Mesothelial cell of epicardium (in vitro differentiated cells): Measurements from ENCODE around the gene TMEM11. TPM values are rescaled to one million over a fixed set of nuclear protein-coding genes. Genes with fewer than 3 reads are reported as not detected.
A peak's percentile ranks its signal among the peaks of the same experiment; 100 is the strongest.

Source experiments
- DNase-seq, 2 experiments: peaks; one replicate each; pipeline ENCODE4 v3.0.0; 2021; ENCODE audit warnings: low spot score in 2 of 2; ENCODE audit not compliant: unreplicated experiment in 2 of 2
- H3K27ac Mint-ChIP-seq: 2 replicates; pipeline ENCODE4 v1.8.0; 2021; ENCODE audit warnings: mixed read lengths
- H3K27me3 Mint-ChIP-seq: 2 replicates; pipeline ENCODE4 v1.8.0; 2021; ENCODE audit warnings: low read depth, mixed read lengths
- H3K36me3 Mint-ChIP-seq: 2 replicates; pipeline ENCODE4 v1.8.0; 2021; ENCODE audit warnings: mixed read lengths
- H3K4me1 Mint-ChIP-seq: 2 replicates; pipeline ENCODE4 v1.8.0; 2021; ENCODE audit warnings: mixed read lengths
- H3K4me3 Mint-ChIP-seq: 2 replicates; pipeline ENCODE4 v1.8.0; 2021; ENCODE audit warnings: mild to moderate bottlenecking, moderate library complexity, mixed read lengths
- H3K9me3 Mint-ChIP-seq: 2 replicates; pipeline ENCODE4 v1.8.0; 2021; ENCODE audit warnings: mixed read lengths
- CTCF ChIP-seq: fragments of 200-600 bp; sonication (generic); IDR thresholded peaks from one replicate; pipeline ENCODE4 v1.5.0; 2021; ENCODE audit warnings: antibody characterized with exemption; ENCODE audit not compliant: unreplicated experiment
- total RNA-seq: library from RNA; stranded (reverse); gene quantifications from 3 replicates; pipeline ENCODE4 v1.2.1, GENCODE V29; 2021

The TMEM11 gene
- total RNA-seq, 1 donor from 2014 or later = 20.6 TPM

- DNase-seq = no peak
- Mint-ChIP-seq H3K27me3 (no peaks in the 10 kb centered on the region), H3K4me3 (no peak overlapping the region), H3K9me3 (no peaks in the 10 kb centered on the region), H3K27ac (no peak overlapping the region), H3K4me1 (peaks cover 4% of the 10 kb centered on the region), H3K36me3 (peaks cover 22% of the 10 kb centered on the region)
- no peak for TF ChIP-seq CTCF
These were observed 39.2 kb downstream of the TMEM11 start for GRCh38 chr17:21174713-21175112.

- H3K36me3 Mint-ChIP-seq = peaks cover 22% of the 10 kb centered on the region
These were observed 39.8 kb downstream of the TMEM11 start for GRCh38 chr17:21174186-21174585.

GRCh38 chr17:21173543-21173942, 40.4 kb downstream of the TMEM11 start:
- H3K9me3 Mint-ChIP-seq = no peaks in the 10 kb centered on the region
- H3K27me3 Mint-ChIP-seq = no peaks in the 10 kb centered on the region
- H3K27ac Mint-ChIP-seq = no peak overlapping the region
- no peak for DNase-seq
- peaks cover 4% of the 10 kb centered on the region for H3K4me1 Mint-ChIP-seq
- TF ChIP-seq CTCF = no peak
- H3K4me3 Mint-ChIP-seq = no peak overlapping the region
- peaks cover 21% of the 10 kb centered on the region for H3K36me3 Mint-ChIP-seq

More at GRCh38 chr17:21174186-21174585, 39.8 kb downstream of the TMEM11 start:
- Mint-ChIP-seq H3K4me3 (no peak overlapping the region), H3K27ac (peak overlapping the region; percentile 60), H3K9me3 (no peaks in the 10 kb centered on the region), H3K27me3 (no peaks in the 10 kb centered on the region), H3K4me1 (peaks cover 4% of the 10 kb centered on the region)
- no peak for TF ChIP-seq CTCF
- no peak for DNase-seq

DNA sequence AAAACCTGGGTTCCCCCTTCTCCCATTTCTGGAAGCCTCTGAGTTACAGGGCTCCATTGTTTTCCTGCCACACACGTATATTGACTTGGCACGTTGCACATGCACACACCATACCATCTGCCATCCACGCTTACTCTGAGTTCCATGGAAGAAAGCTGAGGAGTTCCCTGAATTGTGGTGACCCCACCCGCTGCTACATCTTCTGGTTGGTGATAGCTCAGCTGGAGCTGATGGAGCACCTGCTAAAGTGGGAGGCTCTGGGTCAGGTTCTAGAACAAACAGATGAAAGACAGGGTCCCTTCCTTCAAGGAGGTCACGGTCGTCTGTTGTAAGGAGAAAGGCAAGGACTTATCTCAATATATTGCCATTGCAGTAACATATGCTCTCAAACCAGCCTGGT, 41.1 kb downstream of the TMEM11 start:
- peaks cover 18% of the 10 kb centered on the region for H3K36me3 Mint-ChIP-seq
- no peaks in the 10 kb centered on the region for H3K27me3 Mint-ChIP-seq
- no peak for TF ChIP-seq CTCF
- no peaks in the 10 kb centered on the region for H3K9me3 Mint-ChIP-seq
- no peak overlapping the region for H3K27ac Mint-ChIP-seq
- no peak overlapping the region for H3K4me3 Mint-ChIP-seq
- peaks cover 4% of the 10 kb centered on the region for H3K4me1 Mint-ChIP-seq
- peak in 1 of 2 experiments; percentile 11 for DNase-seq

DNA sequence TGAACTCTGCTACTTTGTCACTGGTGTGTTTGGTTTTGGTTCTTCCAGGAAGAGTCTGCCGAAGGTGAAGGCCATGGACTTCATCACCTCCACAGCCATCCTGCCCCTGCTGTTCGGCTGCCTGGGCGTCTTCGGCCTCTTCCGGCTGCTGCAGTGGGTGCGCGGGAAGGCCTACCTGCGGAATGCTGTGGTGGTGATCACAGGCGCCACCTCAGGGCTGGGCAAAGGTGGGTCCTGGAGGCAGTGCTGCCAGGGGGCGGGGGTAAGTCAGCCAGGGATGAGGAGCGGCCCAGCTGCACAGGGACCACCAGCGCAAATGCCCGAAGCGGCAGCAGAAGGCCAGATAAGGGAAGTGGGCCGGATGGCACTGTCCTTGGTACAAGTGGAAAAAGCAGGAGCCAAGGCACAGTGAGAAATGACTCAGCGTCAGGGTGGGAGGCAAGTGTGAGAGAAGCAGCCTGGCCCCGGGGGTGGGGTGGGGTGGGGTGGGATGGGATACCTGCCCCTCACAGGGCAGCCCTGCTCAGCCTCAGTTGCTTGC, 41.9 kb downstream of the TMEM11 start:
- DNase-seq = peak in 1 of 2 experiments; percentile 27
- TF ChIP-seq CTCF = no peak
- Mint-ChIP-seq H3K27ac (no peak overlapping the region), H3K9me3 (no peaks in the 10 kb centered on the region), H3K36me3 (peaks cover 18% of the 10 kb centered on the region), H3K27me3 (no peaks in the 10 kb centered on the region), H3K4me1 (peaks cover 4% of the 10 kb centered on the region), H3K4me3 (no peak overlapping the region)

DNA sequence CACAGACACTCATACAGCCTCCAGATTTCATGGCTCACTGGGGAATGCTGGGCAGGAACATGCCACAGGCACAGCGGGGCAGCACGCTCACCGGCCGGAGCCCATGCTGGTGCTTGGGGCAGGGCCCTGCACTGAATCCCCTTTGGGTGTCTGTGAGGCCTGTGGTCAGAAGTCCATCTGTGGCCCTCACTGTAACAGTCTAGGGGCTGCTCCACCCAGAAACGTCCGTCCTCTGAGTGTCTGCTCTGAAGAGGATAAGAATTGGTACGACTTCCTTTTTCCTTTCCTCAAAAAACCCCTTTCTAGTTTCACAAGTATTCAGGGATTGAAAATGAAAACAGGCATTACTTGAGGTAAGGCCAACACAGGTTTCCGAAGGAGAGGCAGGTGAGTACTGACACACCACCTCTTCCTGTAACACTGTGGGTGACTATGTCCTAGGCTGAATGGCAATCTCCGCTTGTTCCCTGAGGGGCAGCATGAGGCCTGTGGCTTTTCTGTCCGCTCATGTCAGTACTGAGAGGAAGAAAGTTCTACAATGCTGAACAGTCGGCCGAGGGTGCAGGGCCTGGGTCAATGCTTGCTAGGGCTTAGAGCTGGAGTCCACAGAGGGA, 42.5 kb downstream of the TMEM11 start:
- H3K9me3 Mint-ChIP-seq = no peaks in the 10 kb centered on the region
- no peak for TF ChIP-seq CTCF
- H3K27ac Mint-ChIP-seq = no peak overlapping the region
- peaks cover 18% of the 10 kb centered on the region for H3K36me3 Mint-ChIP-seq
- H3K4me1 Mint-ChIP-seq = peaks cover 4% of the 10 kb centered on the region
- no peaks in the 10 kb centered on the region for H3K27me3 Mint-ChIP-seq
- DNase-seq = peak in 1 of 2 experiments; percentile 27
- no peak overlapping the region for H3K4me3 Mint-ChIP-seq
